ENCODE data around the gene NTRK3. TPM values are rescaled to one million over a fixed set of nuclear protein-coding genes. Genes with fewer than 3 reads are reported as not detected.

NTRK3 gene
- total and polyA plus RNA-seq, 10 donors = 0.33 to 6.6 (median 2.1) TPM

GRCh38 chr15:88048755-88049154, 207.8 kb downstream of the NTRK3 start:
- Histone ChIP-seq H3K9me3 (no peaks in the 10 kb centered on the region), H3K4me3 (no peak overlapping the region), H3K4me1 (no peaks in the 10 kb centered on the region), H3K36me3 (no peaks in the 10 kb centered on the region), H3K27me3 (replicated peaks in 1 of 7) (no peaks in the 10 kb centered on the region), H3K27ac (no peak overlapping the region)
- no peak for TF ChIP-seq POLR2AphosphoS5 (IDR thresholded peaks at IDR 0.05)
- no peak for TF ChIP-seq CTCF (IDR thresholded peaks at IDR 0.05 in 8 of 11, conservative IDR thresholded peaks at IDR 0.05 in 3 of 11)
- no peak for TF ChIP-seq POLR2A (IDR thresholded peaks at IDR 0.05)
- WGBS, 5 donors = 64 to 81% (median 68%) methylated on average over 3 of the region's 3 CpGs
- intact Hi-C loops (cut with DNase I; ENCODE audit: low total_unique reads) = no loop called here
- DNase-seq = no peak

GRCh38 chr15:88048237-88048636, 208.3 kb downstream of the NTRK3 start:
- Histone ChIP-seq H3K27ac (no peak overlapping the region), H3K27me3 (replicated peaks in 1 of 7) (no peaks in the 10 kb centered on the region), H3K36me3 (no peaks in the 10 kb centered on the region), H3K4me3 (no peak overlapping the region), H3K4me1 (no peaks in the 10 kb centered on the region), H3K9me3 (no peaks in the 10 kb centered on the region)
- DNase-seq = no peak
- TF ChIP-seq POLR2AphosphoS5 (IDR thresholded peaks at IDR 0.05) = no peak
- no peak for TF ChIP-seq CTCF (IDR thresholded peaks at IDR 0.05 in 8 of 11, conservative IDR thresholded peaks at IDR 0.05 in 3 of 11)
- no peak for TF ChIP-seq POLR2A (IDR thresholded peaks at IDR 0.05)
- 69 to 77% (median 76%) methylated on average over 2 of the region's 2 CpGs for WGBS, 5 donors
- intact Hi-C loops (cut with DNase I; ENCODE audit: low total_unique reads) = no loop called here

- Histone ChIP-seq H3K27ac (no peak overlapping the region), H3K4me3 (no peak overlapping the region), H3K4me1 (no peaks in the 10 kb centered on the region), H3K36me3 (no peaks in the 10 kb centered on the region), H3K9me3 (no peaks in the 10 kb centered on the region), H3K27me3 (replicated peaks in 1 of 7) (no peaks in the 10 kb centered on the region)
- intact Hi-C loops (cut with DNase I; ENCODE audit: low total_unique reads) = no loop called here
- TF ChIP-seq CTCF (IDR thresholded peaks at IDR 0.05 in 8 of 11, conservative IDR thresholded peaks at IDR 0.05 in 3 of 11) = no peak
- no peak for TF ChIP-seq POLR2A (IDR thresholded peaks at IDR 0.05)
- no peak for TF ChIP-seq POLR2AphosphoS5 (IDR thresholded peaks at IDR 0.05)
- DNase-seq = no peak
- 88 to 92% (median 90%) methylated on average over 13 of the region's 13 CpGs for WGBS, 5 donors
Measured at GRCh38 chr15:88046576-88047129, 209.9 kb downstream of the NTRK3 start.

GRCh38 chr15:88043396-88043795, 213.1 kb downstream of the NTRK3 start:
- no peaks in the 10 kb centered on the region for H3K9me3 ChIP-seq
- DNase-seq = no peak

More at GRCh38 chr15:88043396-88043795, 213.1 kb downstream of the NTRK3 start:
- peaks cover 0 to 3% (median 0%) of the 10 kb centered on the region in 7 donors for H3K27me3 ChIP-seq (replicated peaks in 1 of 7)
- TF ChIP-seq POLR2AphosphoS5 (IDR thresholded peaks at IDR 0.05) = no peak
- TF ChIP-seq POLR2A (IDR thresholded peaks at IDR 0.05) = no peak
- TF ChIP-seq CTCF (IDR thresholded peaks at IDR 0.05 in 8 of 11, conservative IDR thresholded peaks at IDR 0.05 in 3 of 11) = no peak
- no peak overlapping the region for H3K27ac ChIP-seq
- H3K4me1 ChIP-seq = no peaks in the 10 kb centered on the region
- no peaks in the 10 kb centered on the region for H3K36me3 ChIP-seq
- WGBS, 5 donors = 90 to 97% (median 94%) methylated on average over 1 of the region's 1 CpG
- intact Hi-C loops (cut with DNase I; ENCODE audit: low total_unique reads) = no loop called here
- H3K4me3 ChIP-seq = no peak overlapping the region
